ENCODE data around the gene IRAK4.

The IRAK4 gene

DNA sequence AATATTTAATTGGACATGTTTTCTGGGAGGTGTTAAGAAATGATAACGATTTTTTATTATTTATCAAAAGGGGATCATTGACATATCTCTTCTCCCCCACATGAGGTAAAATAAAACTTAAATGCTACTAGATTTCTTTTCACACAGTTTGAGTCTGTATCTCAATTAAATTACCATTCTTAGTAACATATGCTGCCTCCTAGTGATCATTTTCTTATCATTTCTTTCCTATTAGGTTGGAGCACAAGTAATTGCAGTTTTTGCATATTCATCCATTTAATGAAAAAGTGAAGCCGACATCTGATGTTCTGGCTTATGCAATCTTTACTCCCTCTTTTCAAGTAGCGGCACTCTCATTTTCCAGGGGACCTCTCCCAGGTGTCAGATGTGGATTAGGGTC is 25.1 kb upstream of the IRAK4 start:
- TF ChIP-seq, protein P1, sequence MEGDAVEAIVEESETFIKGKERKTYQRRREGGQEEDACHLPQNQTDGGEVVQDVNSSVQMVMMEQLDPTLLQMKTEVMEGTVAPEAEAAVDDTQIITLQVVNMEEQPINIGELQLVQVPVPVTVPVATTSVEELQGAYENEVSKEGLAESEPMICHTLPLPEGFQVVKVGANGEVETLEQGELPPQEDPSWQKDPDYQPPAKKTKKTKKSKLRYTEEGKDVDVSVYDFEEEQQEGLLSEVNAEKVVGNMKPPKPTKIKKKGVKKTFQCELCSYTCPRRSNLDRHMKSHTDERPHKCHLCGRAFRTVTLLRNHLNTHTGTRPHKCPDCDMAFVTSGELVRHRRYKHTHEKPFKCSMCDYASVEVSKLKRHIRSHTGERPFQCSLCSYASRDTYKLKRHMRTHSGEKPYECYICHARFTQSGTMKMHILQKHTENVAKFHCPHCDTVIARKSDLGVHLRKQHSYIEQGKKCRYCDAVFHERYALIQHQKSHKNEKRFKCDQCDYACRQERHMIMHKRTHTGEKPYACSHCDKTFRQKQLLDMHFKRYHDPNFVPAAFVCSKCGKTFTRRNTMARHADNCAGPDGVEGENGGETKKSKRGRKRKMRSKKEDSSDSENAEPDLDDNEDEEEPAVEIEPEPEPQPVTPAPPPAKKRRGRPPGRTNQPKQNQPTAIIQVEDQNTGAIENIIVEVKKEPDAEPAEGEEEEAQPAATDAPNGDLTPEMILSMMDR (IDR thresholded peaks at IDR 0.05; ENCODE audit: insufficient read depth, missing control alignments), result peak; percentile 7
- FAIRE-seq, result no peak
- DNase-seq (ENCODE audit: insufficient read length, low spot score), result no peak

DNA sequence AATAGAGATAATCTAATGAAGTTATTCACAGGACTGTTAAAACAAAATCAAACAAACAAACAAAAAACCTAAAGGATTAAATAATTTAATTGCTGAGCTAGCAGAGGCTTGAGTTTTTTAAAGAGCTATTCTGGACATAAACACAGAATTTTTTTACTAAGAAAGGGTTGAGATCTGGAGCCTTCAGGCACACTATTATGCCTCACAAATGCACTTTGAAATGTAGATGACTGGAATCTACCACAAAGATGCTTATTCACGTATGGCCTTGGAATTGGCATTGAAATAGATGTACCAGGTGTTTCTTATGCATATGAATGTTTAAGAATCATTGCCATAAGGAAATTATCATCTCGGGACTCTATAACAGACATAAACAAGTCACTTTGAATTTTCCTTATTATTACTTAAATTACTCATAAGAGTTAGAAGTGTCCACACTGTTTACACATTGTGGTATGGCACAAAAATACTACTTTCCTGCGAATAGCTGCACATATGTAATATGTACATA is 21.8 kb upstream of the IRAK4 start:
- FAIRE-seq (no peak), DNase-seq (ENCODE audit: insufficient read length, low spot score) (no peak)
- TF ChIP-seq, protein P1 (IDR thresholded peaks at IDR 0.05; ENCODE audit: insufficient read depth, missing control alignments), result no peak

DNA sequence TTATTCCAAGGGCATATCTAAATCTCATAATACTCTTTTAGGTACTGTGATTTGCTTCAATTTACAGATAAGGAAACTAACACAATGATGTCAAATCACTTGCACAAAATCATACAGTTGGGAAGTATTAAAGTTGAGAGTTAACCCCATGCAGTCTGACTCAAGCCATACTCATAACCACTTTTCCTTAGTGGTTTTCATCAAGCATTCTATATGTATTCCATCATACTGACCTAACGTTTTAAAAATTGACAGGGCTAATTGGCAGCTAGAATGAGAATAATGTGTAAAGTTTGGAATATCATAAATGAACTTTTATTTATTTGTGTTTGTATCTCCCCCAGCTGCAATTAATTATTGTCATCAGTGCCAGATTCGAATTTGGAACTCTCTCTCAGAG is 21.1 kb upstream of the IRAK4 start:
- no peak for DNase-seq (ENCODE audit: insufficient read length, low spot score)
- TF ChIP-seq, protein P1 (IDR thresholded peaks at IDR 0.05; ENCODE audit: insufficient read depth, missing control alignments), result no peak
- no peak for FAIRE-seq

DNA sequence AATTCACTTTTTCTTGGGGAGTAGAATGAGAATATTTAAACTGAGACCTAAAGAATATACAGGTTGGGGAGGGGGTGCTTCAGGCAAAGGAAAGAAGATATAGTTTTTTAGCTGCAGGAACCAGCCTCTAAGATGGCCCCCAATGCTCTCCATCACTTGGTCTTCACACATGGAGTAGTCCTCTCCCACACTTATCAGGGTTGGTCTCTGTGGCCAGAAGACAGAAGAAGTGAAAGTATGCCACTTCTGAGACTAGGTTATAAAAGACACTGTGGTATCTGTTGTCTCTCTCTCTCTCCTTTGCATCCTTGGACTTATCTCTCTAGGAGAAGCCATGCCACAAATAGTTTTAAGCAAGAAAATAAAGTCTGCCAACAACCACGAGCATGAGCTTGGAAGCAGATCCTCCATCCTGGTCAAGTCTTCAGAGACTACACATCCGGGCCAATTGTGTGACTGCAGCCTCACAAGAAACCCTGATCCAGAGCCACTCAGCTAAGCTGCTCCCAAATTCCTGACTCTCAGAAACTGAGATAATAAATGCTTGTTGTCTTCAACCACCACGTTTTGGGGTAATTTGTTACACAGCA is 18.1 kb upstream of the IRAK4 start:
- no peak for FAIRE-seq
- TF ChIP-seq, protein P1 (IDR thresholded peaks at IDR 0.05; ENCODE audit: insufficient read depth, missing control alignments), result no peak
- no peak for DNase-seq (ENCODE audit: insufficient read length, low spot score)

DNA sequence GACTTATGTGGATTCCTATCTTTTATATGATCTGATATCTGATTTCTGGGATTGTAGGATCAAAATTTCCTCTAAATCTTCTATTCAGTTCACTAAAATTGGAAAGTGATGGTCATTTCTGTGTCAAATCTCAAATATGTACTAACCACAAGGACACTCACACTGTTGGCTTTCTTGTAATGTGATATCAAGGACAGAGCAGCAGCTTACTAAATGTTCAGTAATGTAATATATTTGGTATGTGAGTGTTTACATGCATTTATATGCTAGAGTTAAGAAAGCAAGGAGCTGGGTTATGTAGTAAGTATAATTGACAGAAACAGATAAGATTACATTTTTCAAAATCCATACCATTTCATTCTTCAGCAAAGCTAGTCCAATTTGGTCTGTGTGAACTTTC is 16.6 kb upstream of the IRAK4 start:
- FAIRE-seq (no peak), DNase-seq (ENCODE audit: insufficient read length, low spot score) (no peak)
- TF ChIP-seq, protein P1 (IDR thresholded peaks at IDR 0.05; ENCODE audit: insufficient read depth, missing control alignments), result no peak

DNA sequence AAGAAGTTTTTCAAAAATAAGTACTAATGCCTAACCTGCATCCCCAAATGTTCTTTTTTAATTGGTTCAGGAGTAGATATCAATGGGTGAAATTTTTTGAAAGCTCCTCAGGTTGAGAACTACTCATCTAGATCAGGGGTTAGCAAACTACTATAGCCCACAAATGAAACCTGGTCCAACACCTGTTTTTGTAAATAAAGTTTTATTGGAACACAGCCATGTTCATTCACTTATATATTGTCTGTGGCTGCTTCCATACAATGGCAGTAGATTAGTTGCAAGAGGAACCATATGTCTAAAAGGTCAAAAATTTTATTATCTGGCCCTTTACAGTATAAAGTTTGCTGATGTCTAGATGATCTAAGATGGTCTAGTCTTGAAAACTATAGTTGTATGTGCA is 13.9 kb upstream of the IRAK4 start:
- TF ChIP-seq, protein P1 (IDR thresholded peaks at IDR 0.05; ENCODE audit: insufficient read depth, missing control alignments), result no peak
- DNase-seq (ENCODE audit: insufficient read length, low spot score), result no peak
- no peak for FAIRE-seq

DNA sequence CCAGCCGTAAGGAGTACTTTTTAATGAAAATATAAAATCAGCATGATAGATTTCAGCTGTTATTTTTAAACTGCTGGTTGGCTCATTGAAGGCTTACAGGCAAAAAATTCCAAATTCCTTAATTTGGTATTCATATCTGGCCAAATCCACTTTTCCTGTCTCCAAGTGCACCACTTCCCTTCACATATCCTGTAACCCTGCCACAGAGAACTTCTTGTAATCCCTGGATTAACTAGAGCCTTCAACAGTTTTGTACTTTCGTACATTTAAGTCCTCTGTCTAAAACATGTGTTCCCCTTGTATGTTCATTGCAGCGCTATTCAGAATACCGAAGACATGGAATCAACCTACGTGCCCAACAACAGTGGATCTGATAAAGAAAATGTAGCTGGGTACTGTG is 9.7 kb upstream of the IRAK4 start:
- FAIRE-seq (no peak), DNase-seq (ENCODE audit: insufficient read length, low spot score) (no peak)
- TF ChIP-seq, protein P1 (IDR thresholded peaks at IDR 0.05; ENCODE audit: insufficient read depth, missing control alignments), result no peak
